Heart left ventricle (tissue), 16 donors: ENCODE measurements around the gene DAB1. TPM values are rescaled to one million over a fixed set of nuclear protein-coding genes. Genes with fewer than 3 reads are reported as not detected.

Experiments
- ATAC-seq, 4 donors: fragments of 200-7000 bp; cut with Tn5 transposase; one replicate each; pipeline ENCODE4 v1.9.1; 2020 to 2022; ENCODE audit warnings: moderate library complexity in 4 of 4, mild to moderate bottlenecking in 3 of 4, moderate number of reproducible peaks in 1 of 4
- DNase-seq, 5 donors: peaks; one replicate each; pipeline ENCODE4 v3.0.0-alpha.2; 2020
- H3K27ac ChIP-seq, 12 donors: fragments of 200-600 bp; sonication (generic) in 4 of 12; one replicate each; pipeline versions ENCODE4 v1.5.0 to v1.8.0; 2016 to 2022; ENCODE audit warnings: mild to moderate bottlenecking in 2 of 12
- H3K27me3 ChIP-seq, 9 donors: fragments of 200-600 bp; sonication (generic) in 2 of 9; one replicate each; pipeline versions ENCODE4 v1.5.1 to v1.8.0; 2016 to 2022; ENCODE audit warnings: mild to moderate bottlenecking in 3 of 9
- H3K36me3 ChIP-seq, 9 donors: fragments of 200-600 bp; sonication (generic) in 2 of 9; one replicate each; pipeline versions ENCODE4 v1.5.0 to v1.8.0; 2018 to 2022; ENCODE audit warnings: mild to moderate bottlenecking in 2 of 9
- H3K4me1 ChIP-seq, 12 donors: fragments of 200-600 bp; sonication (generic) in 4 of 12; one replicate each; pipeline versions ENCODE4 v1.5.0 to v1.8.0; 2016 to 2022; ENCODE audit warnings: mild to moderate bottlenecking in 3 of 12
- H3K4me3 ChIP-seq, 12 donors: fragments of 200-600 bp; sonication (generic) in 4 of 12; one replicate each; pipeline versions ENCODE4 v1.5.0 to v1.8.0; 2017 to 2022; ENCODE audit warnings: mild to moderate bottlenecking in 9 of 12, moderate library complexity in 4 of 12
- H3K9me3 ChIP-seq, 12 donors: fragments of 200-600 bp; sonication (generic) in 4 of 12; one replicate each; pipeline versions ENCODE4 v1.5.0 to v1.8.0; 2016 to 2022; ENCODE audit warnings: mild to moderate bottlenecking in 1 of 12
- POLR2A ChIP-seq, 2 donors: fragments of 450-650 bp; IDR thresholded peaks; one replicate each; pipeline ENCODE4 v1.6.1; 2017; ENCODE audit warnings: antibody characterized with exemption in 2 of 2, mild to moderate bottlenecking in 2 of 2, moderate library complexity in 2 of 2
- WGBS, 4 donors: extraction: QIAGEN DNeasy Blood & Tissue Kit in 2 of 4; methylation state at CpG; one replicate each; pipeline versions ENCODE4 v1.1.5 to v1.1.7; 2013 to 2018; 5-methylcytosine and 5-hydroxymethylcytosine counted together
- intact Hi-C, 10 donors: fragments of 100-400 bp; cut with DNase I; formaldehyde crosslinking; loops; one replicate each; pipeline versions ENCODE4 v1.11.1 to v1.14.2; 2022
- polyA plus RNA-seq, 2 donors: library from polyadenylated mRNA; stranded (reverse); fragments of 200-250 nt; gene quantifications; one replicate each; pipeline ENCODE4 v1.2.3, GENCODE V29; 2013
- total RNA-seq, 9 donors: library from RNA; depleted of rRNA in 2 of 9; stranded (reverse); fragments of >200 nt in 2 of 9; fragmentation: NEBNext Ultra II Directional in 3 of 9; extraction: Animal tissue kit (Norgen Biotek cat#: 25700) in 3 of 9; gene quantifications; one replicate each; pipeline versions ENCODE4 v1.1.0 to v1.2.4, GENCODE V29; 2016 to 2023
- TF ChIP-seq, protein P1 (sequence below), 12 donors: fragments of 200-600 bp; sonication (generic) in 4 of 12; IDR thresholded peaks; one replicate each; pipeline versions ENCODE4 v1.5.0 to v1.8.0; 2018 to 2022; ENCODE audit warnings: antibody characterized with exemption in 12 of 12, mild to moderate bottlenecking in 5 of 12
- donor health status: ischemic (EF 13 %, LVEDD 7.1; RV severe dilation, severe dysfunction).
- donor health status: healthy with polysubstance abuse.
- donor health status: DM: no; HTN: yes; CAD: no.
- donor health status: DM: no; HTN: no; CAD: no.
- donor health status: ischemic (EF 25% LVEDD 6.9; RV normal size, moderate dysfunction).
- donor health status: ischemic (EF 25% LVEDD 5.7; RV mildly dilated, moderate dysfunction).
- donor health status: healthy.
- donor health status: DM: yes; HTN: yes; CAD: no.
- donor health status: ischemic (EF 35%, LVEDD 5.7; RV mildly dilated, moderate dysfunction).
- donor health status: nonischemic (EF 11% LVEDD 7.7; RV severe dilation, severe dysfunction).
- donor health status: DM: yes; HTN: yes; CAD: no.
- donor health status: PGD.
- donor health status: ischemic (EF 29% LVEDD 5.4; RV normal size, mild dysfunction).
- donor health status: nonischemic (EF 23%, LVEDD 6.1; RV moderate dilation, normal function).

The DAB1 gene
- total and polyA plus RNA-seq, 11 donors = 0.26 to 28.8 (median 5.2) TPM

DNA sequence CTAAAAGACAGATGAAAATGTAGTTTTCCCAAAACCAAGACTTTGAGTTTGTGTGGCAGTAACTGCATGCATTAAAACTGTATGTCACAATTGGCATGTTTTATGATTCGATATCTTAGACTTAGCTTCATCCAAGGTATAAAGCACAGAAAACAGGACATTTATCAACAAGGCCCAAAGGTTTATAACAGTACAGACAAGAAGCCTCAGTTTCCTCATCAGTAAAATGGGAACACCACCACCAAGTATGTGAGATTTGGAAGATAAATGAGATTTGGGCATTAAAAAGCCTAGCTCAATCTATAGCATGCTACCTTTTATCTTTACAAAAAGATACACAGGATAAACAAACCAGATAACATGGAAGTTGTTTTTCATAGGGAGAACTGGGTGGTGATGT lies 128.5 kb downstream of the DAB1 start:
- H3K36me3 ChIP-seq = no peaks in the 10 kb centered on the region
- 93 to 100% (median 98%) methylated on average over 1 of the region's 1 CpG for WGBS, 4 donors
- H3K4me3 ChIP-seq = no peak overlapping the region
- H3K9me3 ChIP-seq = no peaks in the 10 kb centered on the region
- no peak for ATAC-seq
- TF ChIP-seq POLR2A (IDR thresholded peaks at IDR 0.05) = no peak
- TF ChIP-seq, protein P1, sequence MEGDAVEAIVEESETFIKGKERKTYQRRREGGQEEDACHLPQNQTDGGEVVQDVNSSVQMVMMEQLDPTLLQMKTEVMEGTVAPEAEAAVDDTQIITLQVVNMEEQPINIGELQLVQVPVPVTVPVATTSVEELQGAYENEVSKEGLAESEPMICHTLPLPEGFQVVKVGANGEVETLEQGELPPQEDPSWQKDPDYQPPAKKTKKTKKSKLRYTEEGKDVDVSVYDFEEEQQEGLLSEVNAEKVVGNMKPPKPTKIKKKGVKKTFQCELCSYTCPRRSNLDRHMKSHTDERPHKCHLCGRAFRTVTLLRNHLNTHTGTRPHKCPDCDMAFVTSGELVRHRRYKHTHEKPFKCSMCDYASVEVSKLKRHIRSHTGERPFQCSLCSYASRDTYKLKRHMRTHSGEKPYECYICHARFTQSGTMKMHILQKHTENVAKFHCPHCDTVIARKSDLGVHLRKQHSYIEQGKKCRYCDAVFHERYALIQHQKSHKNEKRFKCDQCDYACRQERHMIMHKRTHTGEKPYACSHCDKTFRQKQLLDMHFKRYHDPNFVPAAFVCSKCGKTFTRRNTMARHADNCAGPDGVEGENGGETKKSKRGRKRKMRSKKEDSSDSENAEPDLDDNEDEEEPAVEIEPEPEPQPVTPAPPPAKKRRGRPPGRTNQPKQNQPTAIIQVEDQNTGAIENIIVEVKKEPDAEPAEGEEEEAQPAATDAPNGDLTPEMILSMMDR (IDR thresholded peaks at IDR 0.05) = no peak
- intact Hi-C loops = no loop called here
- H3K27me3 ChIP-seq = no peaks in the 10 kb centered on the region
- H3K4me1 ChIP-seq = peaks cover 0 to 3% (median 0%) of the 10 kb centered on the region in 12 donors
- no peak for DNase-seq
- no peak overlapping the region for H3K27ac ChIP-seq

DNA sequence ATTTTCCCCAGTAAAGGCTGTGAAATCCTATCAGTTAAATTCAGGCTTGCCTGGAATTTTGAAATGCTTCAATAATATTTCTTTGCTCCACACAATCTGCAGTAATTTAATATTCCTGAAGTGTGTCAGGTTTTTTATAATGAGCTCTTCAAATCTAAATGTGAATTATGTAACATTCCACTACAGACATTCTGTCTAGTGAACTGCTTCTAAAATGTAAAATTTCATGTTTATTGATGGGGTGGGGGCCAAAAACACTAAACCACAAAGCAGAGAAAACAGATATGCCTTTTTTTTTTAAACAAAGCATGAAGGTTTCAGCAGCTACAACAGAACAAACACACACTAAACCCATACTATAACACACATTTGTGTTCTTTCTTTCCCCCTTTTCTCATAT lies 129.7 kb downstream of the DAB1 start:
- DNase-seq (no peak), ATAC-seq (no peak)
- no peak overlapping the region for H3K4me3 ChIP-seq
- no peak overlapping the region for H3K27ac ChIP-seq
- H3K4me1 ChIP-seq = peaks cover 0 to 3% (median 0%) of the 10 kb centered on the region in 12 donors
- H3K27me3 ChIP-seq = no peaks in the 10 kb centered on the region
- no peaks in the 10 kb centered on the region for H3K36me3 ChIP-seq
- no peak for TF ChIP-seq POLR2A (IDR thresholded peaks at IDR 0.05)
- TF ChIP-seq, protein P1 (IDR thresholded peaks at IDR 0.05) = no peak
- intact Hi-C loops = no loop called here
- H3K9me3 ChIP-seq = no peaks in the 10 kb centered on the region

DNA sequence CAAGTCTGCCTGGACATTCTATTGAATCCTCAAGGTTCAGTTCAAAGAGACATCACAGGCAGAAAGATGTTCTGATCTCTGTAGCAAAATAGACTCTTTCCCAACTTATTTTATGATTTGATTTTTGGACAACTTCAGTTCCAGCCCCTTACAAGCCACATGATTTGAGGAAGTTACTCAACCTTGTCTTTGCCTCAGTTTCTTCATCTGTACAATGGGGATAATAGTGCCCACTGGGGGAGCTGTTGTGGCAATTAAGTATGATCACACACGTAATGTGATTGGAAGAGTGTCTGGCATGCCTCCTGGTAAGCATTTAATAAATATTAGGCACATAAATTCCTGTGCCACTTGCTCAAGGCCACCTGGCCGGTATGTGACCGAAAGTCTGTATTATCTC lies 130.6 kb downstream of the DAB1 start:
- TF ChIP-seq, protein P1 (IDR thresholded peaks at IDR 0.05) = peak in 1 of 12 donors; percentile 6
- no peak for TF ChIP-seq POLR2A (IDR thresholded peaks at IDR 0.05)
- Histone ChIP-seq H3K27ac (no peak overlapping the region), H3K4me3 (no peak overlapping the region), H3K9me3 (no peaks in the 10 kb centered on the region), H3K36me3 (no peaks in the 10 kb centered on the region), H3K27me3 (no peaks in the 10 kb centered on the region), H3K4me1 (peaks cover 0 to 3% (median 0%) of the 10 kb centered on the region in 12 donors)
- DNase-seq (no peak), ATAC-seq (no peak)
- intact Hi-C loops = no loop called here
- 87 to 96% (median 89%) methylated on average over 3 of the region's 3 CpGs for WGBS, 4 donors

DNA sequence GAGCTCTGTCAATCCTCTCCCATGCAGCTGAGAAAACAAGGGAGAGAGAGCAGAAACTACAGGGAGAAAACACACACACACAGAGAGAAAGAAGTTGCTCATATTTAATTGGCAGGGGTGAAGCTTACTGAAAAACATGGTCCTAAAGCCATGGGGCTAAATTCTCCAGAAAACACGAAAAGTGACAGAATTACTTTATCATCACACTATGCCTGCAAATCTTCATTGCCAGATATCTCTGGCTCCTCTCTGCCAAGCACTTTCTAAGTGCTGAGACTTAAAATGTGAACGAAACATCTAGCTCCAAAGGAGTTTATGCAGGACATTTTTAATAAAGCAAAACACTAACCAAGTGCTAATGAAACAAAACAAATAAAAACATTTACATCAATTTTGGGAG lies 134.1 kb downstream of the DAB1 start:
- Histone ChIP-seq H3K9me3 (no peaks in the 10 kb centered on the region), H3K27ac (no peak overlapping the region), H3K27me3 (no peaks in the 10 kb centered on the region), H3K36me3 (no peaks in the 10 kb centered on the region), H3K4me3 (no peak overlapping the region), H3K4me1 (no peaks in the 10 kb centered on the region)
- DNase-seq = no peak
- no peak for ATAC-seq
- intact Hi-C loops = no loop called here
- TF ChIP-seq, protein P1 (IDR thresholded peaks at IDR 0.05) = no peak
- no peak for TF ChIP-seq POLR2A (IDR thresholded peaks at IDR 0.05)
- WGBS, 4 donors = 45 to 63% (median 48%) methylated on average over 2 of the region's 2 CpGs
